Right lobe of liver (tissue), 6 donors: ENCODE data around the gene ZSCAN31. TPM values are rescaled to one million over a fixed set of nuclear protein-coding genes. Genes with fewer than 3 reads are reported as not detected.
"Not testable (repeated sequence)": the region's sequence is repeated elsewhere in the genome, so short reads cannot be mapped to it uniquely, and the experiment has no call there.

Experiments used
- ATAC-seq, 4 donors: fragments of 200-7000 bp; cut with Tn5 transposase; one replicate each; pipeline ENCODE4 v1.9.1; 2020; ENCODE audit warnings: mild to moderate bottlenecking in 4 of 4, moderate library complexity in 4 of 4
- DNase-seq, 3 donors: peaks; one replicate each; pipeline ENCODE4 v3.0.0-alpha.2; 2020
- H3K27ac ChIP-seq, 3 donors: fragments of 200-600 bp; one replicate each; pipeline ENCODE4 v1.8.0; 2022
- H3K27me3 ChIP-seq, 2 donors: fragments of 200-600 bp; one replicate each; pipeline ENCODE4 v1.8.0; 2022
- H3K36me3 ChIP-seq, 4 donors: fragments of 200-600 bp; sonication (generic) in 1 of 4; one replicate each; pipeline versions ENCODE4 v1.5.1 to v1.8.0; 2017 to 2022; ENCODE audit warnings: control low read depth in 1 of 4
- H3K4me1 ChIP-seq, 4 donors: fragments of 200-600 bp; sonication (generic) in 1 of 4; one replicate each; pipeline versions ENCODE4 v1.5.1 to v1.8.0; 2017 to 2022; ENCODE audit warnings: control low read depth in 1 of 4
- H3K4me3 ChIP-seq, 3 donors: fragments of 200-600 bp; one replicate each; pipeline ENCODE4 v1.8.0; 2022
- H3K9me3 ChIP-seq, 4 donors: fragments of 200-600 bp; sonication (generic) in 1 of 4; one replicate each; pipeline versions ENCODE4 v1.5.1 to v1.8.0; 2017 to 2022; ENCODE audit warnings: control low read depth in 1 of 4
- CTCF ChIP-seq, 4 donors: fragments of 200-600 bp in 3 of 4; fragments of 450-650 bp in 1 of 4; IDR thresholded peaks; one replicate each; pipeline versions ENCODE4 v1.5.1 to v1.8.0; 2016 to 2022; ENCODE audit warnings: antibody characterized with exemption in 4 of 4, mild to moderate bottlenecking in 2 of 4
- POLR2A ChIP-seq: fragments of 450-650 bp; IDR thresholded peaks from one replicate; pipeline ENCODE4 v1.6.1; 2017; ENCODE audit warnings: antibody characterized with exemption, mild to moderate bottlenecking
- WGBS: methylation state at CpG from one replicate; pipeline ENCODE4 v1.1.6; 2018; ENCODE audit warnings: low coverage, low lambda C conversion rate; ENCODE audit not compliant: insufficient coverage; ENCODE audit errors: missing lambda C conversion rate; 5-methylcytosine and 5-hydroxymethylcytosine counted together
- intact Hi-C, 2 donors: fragments of 100-400 bp; cut with DNase I; formaldehyde crosslinking; loops; one replicate each; pipeline versions ENCODE4 v1.11.2 to v1.14.1; 2022
- total RNA-seq, 6 experiments: library from RNA; depleted of rRNA in 2 of 6; stranded (reverse); fragments of >200 nt in 2 of 6; fragmentation: NEBNext Ultra II Directional in 3 of 6; extraction: Animal tissue kit (Norgen Biotek cat#: 25700) in 3 of 6; gene quantifications; one replicate each; pipeline versions ENCODE4 v1.1.0 to v1.2.4, GENCODE V29; 2016 to 2023
- donor health status: DM: no; HTN: yes; CAD: no.
- donor health status: DM: no; HTN: no; CAD: no.
- donor health status: DM: no; HTN: no; CAD: no.
- donor health status: DM: no; HTN: yes; CAD: no.
- donor health status: DM: no; HTN: yes; CAD: no.

ZSCAN31 gene
- total RNA-seq, 6 experiments from 2014 or later: 3.7 to 6.9 (median 4.6) TPM

GRCh38 chr6:28311139-28311823 is 24.7 kb downstream of the ZSCAN31 start:
- no peaks in the 10 kb centered on the region for H3K9me3 ChIP-seq
- no peak overlapping the region for H3K27ac ChIP-seq
- peaks cover 0 to 4% (median 0%) of the 10 kb centered on the region in 4 donors for H3K4me1 ChIP-seq
- ATAC-seq (no peak), DNase-seq (no peak)
- TF ChIP-seq POLR2A (no peak), CTCF (IDR thresholded peaks at IDR 0.05) (no peak)
- intact Hi-C loops: no loop called here
- 93% methylated on average over 2 of the region's 9 CpGs for WGBS
- no peaks in the 10 kb centered on the region for H3K27me3 ChIP-seq
- H3K36me3 ChIP-seq: no peaks in the 10 kb centered on the region
- no peak overlapping the region for H3K4me3 ChIP-seq

GRCh38 chr6:28306363-28306762 is 29.6 kb downstream of the ZSCAN31 start:
- H3K36me3 ChIP-seq, H3K4me1 ChIP-seq, intact Hi-C loops, H3K4me3 ChIP-seq, H3K27ac ChIP-seq, DNase-seq, ATAC-seq, H3K9me3 ChIP-seq, H3K27me3 ChIP-seq: not testable (repeated sequence)

DNA sequence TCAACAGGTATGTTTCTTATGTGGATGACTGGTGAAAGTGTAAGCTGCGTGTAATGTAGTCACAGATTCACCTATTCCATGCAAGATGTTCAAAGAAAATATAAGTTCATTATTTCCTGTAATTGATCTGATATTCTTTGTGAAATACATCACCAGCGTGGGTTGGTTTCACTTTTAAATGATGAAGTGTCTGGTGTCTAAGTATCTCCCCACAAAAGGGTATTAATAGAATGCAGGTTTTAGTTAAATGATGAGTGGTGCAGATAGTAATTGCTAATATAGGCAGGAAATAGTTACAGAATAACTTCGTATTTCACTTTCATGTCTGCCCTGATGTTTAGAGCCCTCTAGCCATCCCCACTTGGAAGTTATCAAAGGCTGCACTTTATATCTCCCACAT is 32.4 kb downstream of the ZSCAN31 start:
- no peaks in the 10 kb centered on the region for H3K4me1 ChIP-seq
- WGBS: 65% methylated on average over 3 of the region's 3 CpGs
- TF ChIP-seq CTCF (IDR thresholded peaks at IDR 0.05): no peak
- TF ChIP-seq POLR2A: no peak
- ATAC-seq (no peak), DNase-seq (no peak)
- intact Hi-C loops: no loop called here
- H3K36me3 ChIP-seq: no peaks in the 10 kb centered on the region
- no peak overlapping the region for H3K4me3 ChIP-seq
- no peaks in the 10 kb centered on the region for H3K9me3 ChIP-seq
- no peaks in the 10 kb centered on the region for H3K27me3 ChIP-seq
- no peak overlapping the region for H3K27ac ChIP-seq

GRCh38 chr6:28296520-28297060 is 39.4 kb downstream of the ZSCAN31 start:
- no peak for DNase-seq
- Histone ChIP-seq H3K27me3 (no peaks in the 10 kb centered on the region), H3K4me3 (no peak overlapping the region), H3K27ac (no peak overlapping the region), H3K36me3 (peaks cover 0 to 2% (median 0%) of the 10 kb centered on the region in 4 donors), H3K4me1 (no peaks in the 10 kb centered on the region), H3K9me3 (no peaks in the 10 kb centered on the region)
- TF ChIP-seq POLR2A: no peak
- WGBS: 75% methylated on average over 6 of the region's 7 CpGs
- intact Hi-C loops: no loop called here
- no peak for ATAC-seq

DNA sequence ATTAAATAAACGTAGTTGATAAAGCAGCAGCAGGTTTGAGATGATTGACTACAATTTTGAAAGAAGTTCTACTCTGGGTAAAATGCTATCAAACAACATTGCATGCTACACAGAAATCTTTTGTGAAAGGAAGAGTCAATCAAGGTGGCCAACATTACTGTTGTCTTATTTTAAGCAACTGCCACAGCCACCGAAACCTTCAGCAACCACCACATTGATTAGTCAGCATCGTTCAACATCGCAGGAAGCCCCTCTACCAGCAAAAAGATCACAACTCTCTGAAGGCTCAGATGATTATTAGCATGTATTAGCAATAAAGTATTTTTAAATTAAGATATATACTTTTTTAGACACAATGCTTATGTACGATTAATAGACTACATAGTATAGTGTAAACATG is 40.6 kb downstream of the ZSCAN31 start:
- DNase-seq: no peak
- no peak overlapping the region for H3K27ac ChIP-seq
- intact Hi-C loops: no loop called here
- no peaks in the 10 kb centered on the region for H3K9me3 ChIP-seq
- ATAC-seq: no peak
- 94% methylated on average over 5 of the region's 5 CpGs for WGBS
- TF ChIP-seq POLR2A (no peak), CTCF (IDR thresholded peaks at IDR 0.05) (no peak)
- H3K4me3 ChIP-seq: no peak overlapping the region
- no peaks in the 10 kb centered on the region for H3K4me1 ChIP-seq
- no peaks in the 10 kb centered on the region for H3K27me3 ChIP-seq
- peaks cover 0 to 2% (median 0%) of the 10 kb centered on the region in 4 donors for H3K36me3 ChIP-seq
